ENCODE measurements around the gene NBEAL1. TPM values are rescaled to one million over a fixed set of nuclear protein-coding genes. Genes with fewer than 3 reads are reported as not detected.
"Not testable (repeated sequence)": the region's sequence is repeated elsewhere in the genome, so short reads cannot be mapped to it uniquely, and the experiment has no call there.

The NBEAL1 gene
- total RNA-seq, 1 donor from 2014 or later: 67.2 TPM

- intact Hi-C loops (cut with DNase I): no loop called here
- H3K4me3 ChIP-seq: no peak overlapping the region
- H3K4me1 ChIP-seq: no peaks in the 10 kb centered on the region
- no peak for DNase-seq
- no peak for ATAC-seq
- H3K9me3 ChIP-seq: no peaks in the 10 kb centered on the region
- TF ChIP-seq CTCF (IDR thresholded peaks at IDR 0.05): no peak
- H3K27me3 ChIP-seq (ENCODE audit: low read depth): no peaks in the 10 kb centered on the region
- no peak overlapping the region for H3K27ac ChIP-seq
- peaks cover 77% of the 10 kb centered on the region for H3K36me3 ChIP-seq
These were observed 171.2 kb downstream of the NBEAL1 start for GRCh38 chr2:203185864-203186263.

- H3K27me3 ChIP-seq (ENCODE audit: low read depth); intact Hi-C loops (cut with DNase I); H3K4me1 ChIP-seq; H3K4me3 ChIP-seq; DNase-seq; H3K27ac ChIP-seq; H3K9me3 ChIP-seq: not testable (repeated sequence)
- H3K36me3 ChIP-seq: peaks cover 67% of the 10 kb centered on the region
- ATAC-seq: peak in 1 of 2 donors; percentile 39
These were observed 175.9 kb downstream of the NBEAL1 start for GRCh38 chr2:203190547-203190946.

- peaks cover 66% of the 10 kb centered on the region for H3K36me3 ChIP-seq
- H3K4me3 ChIP-seq; ATAC-seq; H3K4me1 ChIP-seq; H3K27ac ChIP-seq; DNase-seq; intact Hi-C loops (cut with DNase I); H3K9me3 ChIP-seq; H3K27me3 ChIP-seq (ENCODE audit: low read depth): not testable (repeated sequence)
These were observed 176.4 kb downstream of the NBEAL1 start for GRCh38 chr2:203191026-203191425.

- intact Hi-C loops (cut with DNase I): no loop called here
- TF ChIP-seq CTCF (IDR thresholded peaks at IDR 0.05): no peak
- H3K4me1 ChIP-seq: no peaks in the 10 kb centered on the region
- ATAC-seq (no peak), DNase-seq (no peak)
- H3K4me3 ChIP-seq: no peak overlapping the region
- no peak overlapping the region for H3K27ac ChIP-seq
- H3K9me3 ChIP-seq: no peaks in the 10 kb centered on the region
- H3K27me3 ChIP-seq (ENCODE audit: low read depth): no peaks in the 10 kb centered on the region
- H3K36me3 ChIP-seq: peaks cover 68% of the 10 kb centered on the region
These were observed 177.3 kb downstream of the NBEAL1 start for GRCh38 chr2:203191961-203192360.

- Histone ChIP-seq H3K4me1 (no peaks in the 10 kb centered on the region), H3K27me3 (ENCODE audit: low read depth) (no peaks in the 10 kb centered on the region), H3K36me3 (peaks cover 83% of the 10 kb centered on the region), H3K27ac (no peak overlapping the region), H3K4me3 (no peak overlapping the region), H3K9me3 (no peaks in the 10 kb centered on the region)
- TF ChIP-seq CTCF (IDR thresholded peaks at IDR 0.05): no peak
- ATAC-seq: peak in 1 of 2 donors; percentile 16
- DNase-seq: no peak
- intact Hi-C loops (cut with DNase I): no loop called here
These were observed 180.8 kb downstream of the NBEAL1 start for GRCh38 chr2:203195331-203196036.

- no peak overlapping the region for H3K27ac ChIP-seq
- DNase-seq (no peak), ATAC-seq (no peak)
- no peaks in the 10 kb centered on the region for H3K27me3 ChIP-seq (ENCODE audit: low read depth)
- peaks cover 94% of the 10 kb centered on the region for H3K36me3 ChIP-seq
- intact Hi-C loops (cut with DNase I): no loop called here
- TF ChIP-seq CTCF (IDR thresholded peaks at IDR 0.05): no peak
- no peak overlapping the region for H3K4me3 ChIP-seq
- H3K9me3 ChIP-seq: no peaks in the 10 kb centered on the region
- H3K4me1 ChIP-seq: no peaks in the 10 kb centered on the region
These were observed 186.2 kb downstream of the NBEAL1 start for GRCh38 chr2:203200866-203201265.
